ENCODE data around the gene MAGI1.
A peak's percentile ranks its signal among the peaks of the same experiment; 100 is the strongest.

The MAGI1 gene

GRCh38 chr3:65828706-65829105 lies 210.0 kb downstream of the MAGI1 start:
- peak; percentile 7 for DNase-seq

GRCh38 chr3:65827076-65827475 lies 211.6 kb downstream of the MAGI1 start:
- DNase-seq = no peak

GRCh38 chr3:65824166-65824565 lies 214.6 kb downstream of the MAGI1 start:
- DNase-seq = no peak

- no peak for DNase-seq
Measured at GRCh38 chr3:65820600-65820999, 218.1 kb downstream of the MAGI1 start.

GRCh38 chr3:65819896-65820295 lies 218.8 kb downstream of the MAGI1 start:
- DNase-seq = no peak

GRCh38 chr3:65817553-65818126 lies 221.1 kb downstream of the MAGI1 start:
- no peak for DNase-seq

GRCh38 chr3:65816208-65816607 lies 222.5 kb downstream of the MAGI1 start:
- DNase-seq = no peak

- DNase-seq = no peak
Measured at GRCh38 chr3:65814845-65815578, 223.7 kb downstream of the MAGI1 start.

GRCh38 chr3:65811892-65812291 lies 226.8 kb downstream of the MAGI1 start:
- DNase-seq = no peak

GRCh38 chr3:65811086-65811761 lies 227.5 kb downstream of the MAGI1 start:
- DNase-seq = no peak

- DNase-seq = no peak
Measured at GRCh38 chr3:65810302-65810701, 228.4 kb downstream of the MAGI1 start.

GRCh38 chr3:65809641-65810150 lies 229.0 kb downstream of the MAGI1 start:
- no peak for DNase-seq

GRCh38 chr3:65808824-65809223 lies 229.9 kb downstream of the MAGI1 start:
- no peak for DNase-seq

- DNase-seq = no peak
Measured at GRCh38 chr3:65808407-65808806, 230.3 kb downstream of the MAGI1 start.

- no peak for DNase-seq
Measured at GRCh38 chr3:65807225-65807624, 231.5 kb downstream of the MAGI1 start.

GRCh38 chr3:65806600-65806999 lies 232.1 kb downstream of the MAGI1 start:
- no peak for DNase-seq

GRCh38 chr3:65796676-65797075 lies 242.0 kb downstream of the MAGI1 start:
- no peak for DNase-seq

- no peak for DNase-seq
Measured at GRCh38 chr3:65795166-65795565, 243.6 kb downstream of the MAGI1 start.

- DNase-seq = no peak
Measured at GRCh38 chr3:65793495-65794200, 245.1 kb downstream of the MAGI1 start.

GRCh38 chr3:65788461-65788860 lies 250.3 kb downstream of the MAGI1 start:
- no peak for DNase-seq

GRCh38 chr3:65787827-65788226 lies 250.9 kb downstream of the MAGI1 start:
- DNase-seq = no peak

- DNase-seq = no peak
Measured at GRCh38 chr3:65787340-65787739, 251.4 kb downstream of the MAGI1 start.

- no peak for DNase-seq
Measured at GRCh38 chr3:65786890-65787289, 251.8 kb downstream of the MAGI1 start.
